CD4-positive, CD25-positive, alpha-beta regulatory T cell (primary cell): ENCODE data around the gene POLA2. TPM values are rescaled to one million over a fixed set of nuclear protein-coding genes. Genes with fewer than 3 reads are reported as not detected.
"Not testable (repeated sequence)": the region's sequence is repeated elsewhere in the genome, so short reads cannot be mapped to it uniquely, and the experiment has no call there.

ENCODE experiments used
- ATAC-seq, 2 donors: fragments of 150-1000 bp; cut with Tn5 transposase; one replicate each; pipeline ENCODE4 v1.10.0; 2021; ENCODE audit warnings: low read depth in 2 of 2, moderate number of reproducible peaks in 2 of 2, moderate library complexity in 1 of 2
- DNase-seq, 3 donors: peaks; one replicate each; pipeline versions ENCODE4 v3.0.0 to v3.0.0-alpha.2; 2012 to 2022; ENCODE audit warnings: mixed read lengths in 1 of 3
- H3K27ac ChIP-seq: one replicate; pipeline ENCODE4 v1.7.0; 2013; ENCODE audit warnings: mild to moderate bottlenecking, low read length; ENCODE audit not compliant: insufficient read depth, poor library complexity, severe bottlenecking
- H3K27me3 ChIP-seq: one replicate; pipeline ENCODE4 v1.7.0; 2013; ENCODE audit warnings: low read length; ENCODE audit not compliant: control insufficient read depth, insufficient read depth
- H3K36me3 ChIP-seq: one replicate; pipeline ENCODE4 v1.7.0; 2013; ENCODE audit warnings: mild to moderate bottlenecking, low read length, moderate library complexity; ENCODE audit not compliant: control insufficient read depth, insufficient read depth
- H3K4me1 ChIP-seq: 2 replicates; pipeline ENCODE4 v1.7.0; 2013; ENCODE audit warnings: mild to moderate bottlenecking, low read length; ENCODE audit not compliant: insufficient read depth, control insufficient read depth, poor library complexity, severe bottlenecking
- H3K4me3 ChIP-seq: one replicate; pipeline ENCODE4 v1.7.0; 2013; ENCODE audit warnings: low read depth, mild to moderate bottlenecking, low read length, moderate library complexity
- H3K9me3 ChIP-seq, 2 experiments: 1 replicate in 1 of 2; 2 replicates in 1 of 2; pipeline ENCODE4 v1.7.0; 2013; ENCODE audit warnings: low read length in 2 of 2, mild to moderate bottlenecking in 1 of 2, moderate library complexity in 1 of 2; ENCODE audit not compliant: control insufficient read depth in 2 of 2
- H3K27ac Mint-ChIP-seq, 3 donors: one replicate each; pipeline ENCODE4 v1.8.0; 2020 to 2022; ENCODE audit warnings: mild to moderate bottlenecking in 3 of 3, mixed read lengths in 3 of 3, moderate library complexity in 2 of 3
- H3K27me3 Mint-ChIP-seq: one replicate; pipeline ENCODE4 v1.8.0; 2022; ENCODE audit warnings: mild to moderate bottlenecking, mixed read lengths
- H3K36me3 Mint-ChIP-seq: one replicate; pipeline ENCODE4 v1.8.0; 2020; ENCODE audit warnings: mixed read lengths
- H3K4me1 Mint-ChIP-seq, 4 donors: one replicate each; pipeline ENCODE4 v1.8.0; 2020 to 2022; ENCODE audit warnings: mixed read lengths in 4 of 4, mild to moderate bottlenecking in 1 of 4
- H3K4me3 Mint-ChIP-seq, 4 donors: one replicate each; pipeline ENCODE4 v1.8.0; 2020 to 2022; ENCODE audit warnings: mild to moderate bottlenecking in 4 of 4, mixed read lengths in 4 of 4, moderate library complexity in 3 of 4
- H3K9me3 Mint-ChIP-seq, 7 donors: one replicate each; pipeline ENCODE4 v1.8.0; 2020 to 2022; ENCODE audit warnings: mixed read lengths in 7 of 7, mild to moderate bottlenecking in 3 of 7, moderate library complexity in 2 of 7
- polyA plus RNA-seq, 4 donors: library from polyadenylated mRNA; unstranded; fragments of 300-500 nt; fragmentation: Illumina TruSeq; gene quantifications; one replicate each; pipeline ENCODE4 v1.2.3, GENCODE V29; 2021
- total RNA-seq: library from RNA; stranded (reverse); gene quantifications from one replicate; pipeline ENCODE4 v1.2.3, GENCODE V29; 2022

The POLA2 gene
- total and polyA plus RNA-seq, 5 donors from 2014 or later: 8.3 to 25.7 (median 13.1) TPM

- ATAC-seq, H3K27me3 ChIP-seq, H3K4me1 Mint-ChIP-seq, H3K4me3 Mint-ChIP-seq, H3K4me1 ChIP-seq, H3K27ac Mint-ChIP-seq, H3K27me3 Mint-ChIP-seq, H3K27ac ChIP-seq, H3K9me3 Mint-ChIP-seq, DNase-seq, H3K36me3 Mint-ChIP-seq, H3K4me3 ChIP-seq, H3K36me3 ChIP-seq, H3K9me3 ChIP-seq: not testable (repeated sequence)
These were observed 16.7 kb upstream of the POLA2 start for GRCh38 chr11:65245046-65245445.

GRCh38 chr11:65246506-65246905 is 15.3 kb upstream of the POLA2 start:
- H3K4me1 Mint-ChIP-seq: peaks cover 0 to 2% (median 0%) of the 10 kb centered on the region in 4 donors
- DNase-seq (no peak), ATAC-seq (no peak)
- H3K27me3 ChIP-seq: no peaks in the 10 kb centered on the region
- H3K36me3 Mint-ChIP-seq: peaks cover 4% of the 10 kb centered on the region
- H3K27me3 Mint-ChIP-seq: no peaks in the 10 kb centered on the region
- H3K9me3 ChIP-seq: peaks cover 7 to 10% of the 10 kb centered on the region in 2 experiments
- H3K27ac ChIP-seq: no peak overlapping the region
- no peaks in the 10 kb centered on the region for H3K36me3 ChIP-seq
- no peak overlapping the region for H3K27ac Mint-ChIP-seq
- no peak overlapping the region for H3K4me3 ChIP-seq
- no peak overlapping the region for H3K4me3 Mint-ChIP-seq
- no peaks in the 10 kb centered on the region for H3K4me1 ChIP-seq
- H3K9me3 Mint-ChIP-seq: peaks cover 0 to 7% (median 3%) of the 10 kb centered on the region in 7 donors

DNA sequence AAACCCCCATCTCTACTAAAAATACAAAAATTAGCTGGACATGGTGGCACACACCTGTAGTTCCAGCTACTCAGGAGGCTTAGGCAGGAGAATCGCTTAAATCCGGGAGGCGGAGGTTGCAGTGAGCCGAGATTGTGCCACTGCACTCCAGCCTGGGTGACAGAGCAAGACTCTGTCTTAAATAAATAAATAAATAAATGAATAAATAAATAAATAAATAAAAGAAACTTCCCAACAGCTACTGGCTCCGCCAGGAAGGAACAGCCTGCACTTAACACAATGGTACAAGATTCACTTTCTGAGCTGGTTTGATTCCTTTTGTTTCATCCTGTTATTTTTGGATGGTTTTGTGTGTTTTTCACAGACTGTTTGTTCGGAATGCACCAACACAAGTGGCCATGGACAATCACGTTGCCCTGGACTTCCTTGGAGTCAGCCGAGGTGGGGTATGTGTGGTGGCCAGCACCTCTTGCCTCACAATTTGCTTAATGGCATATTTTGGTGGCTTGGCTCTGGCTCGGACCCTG is 13.5 kb upstream of the POLA2 start:
- H3K4me1 Mint-ChIP-seq, H3K9me3 Mint-ChIP-seq, H3K4me3 Mint-ChIP-seq, H3K27me3 Mint-ChIP-seq, H3K4me3 ChIP-seq, H3K36me3 ChIP-seq, H3K9me3 ChIP-seq, H3K27me3 ChIP-seq, ATAC-seq, H3K27ac ChIP-seq, H3K4me1 ChIP-seq, H3K36me3 Mint-ChIP-seq, DNase-seq, H3K27ac Mint-ChIP-seq: not testable (repeated sequence)

- Histone ChIP-seq H3K27me3 (no peaks in the 10 kb centered on the region), H3K27ac (no peak overlapping the region), H3K9me3 (no peaks in the 10 kb centered on the region), H3K4me3 (no peak overlapping the region), H3K4me1 (no peaks in the 10 kb centered on the region), H3K36me3 (no peaks in the 10 kb centered on the region)
- peaks cover 0 to 2% (median under 1%) of the 10 kb centered on the region in 4 donors for H3K4me1 Mint-ChIP-seq
- H3K36me3 Mint-ChIP-seq: no peaks in the 10 kb centered on the region
- DNase-seq (no peak), ATAC-seq (no peak)
- peaks cover 15% of the 10 kb centered on the region for H3K27me3 Mint-ChIP-seq
- no peak overlapping the region for H3K4me3 Mint-ChIP-seq
- H3K27ac Mint-ChIP-seq: no peak overlapping the region
- H3K9me3 Mint-ChIP-seq: no peaks in the 10 kb centered on the region
These were observed 10.3 kb upstream of the POLA2 start for GRCh38 chr11:65251476-65251875.

DNA sequence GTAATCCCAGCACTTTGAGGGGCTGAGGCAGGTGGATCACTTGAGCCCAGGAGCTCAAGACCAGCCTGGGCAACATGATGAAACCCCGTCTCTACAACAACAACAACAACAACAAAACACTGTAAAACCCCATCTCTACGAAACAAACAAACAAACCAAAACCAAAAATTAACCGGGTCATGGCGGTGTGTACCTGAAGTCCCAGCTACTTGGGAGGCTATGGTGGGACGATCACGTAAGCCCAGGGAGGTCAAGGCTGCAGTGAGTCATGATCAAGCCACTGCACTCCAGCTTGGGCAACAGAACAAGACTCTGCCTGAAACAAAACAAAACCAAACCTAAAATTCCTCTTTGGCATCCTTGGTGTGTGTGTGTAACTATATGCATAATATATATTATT is 7.0 kb upstream of the POLA2 start:
- no peak overlapping the region for H3K4me3 ChIP-seq
- Mint-ChIP-seq H3K4me1 (peaks cover 0 to 2% (median under 1%) of the 10 kb centered on the region in 4 donors), H3K27ac (no peak overlapping the region), H3K9me3 (no peaks in the 10 kb centered on the region), H3K4me3 (no peak overlapping the region), H3K36me3 (no peaks in the 10 kb centered on the region), H3K27me3 (peaks cover 20% of the 10 kb centered on the region)
- H3K4me1 ChIP-seq: no peaks in the 10 kb centered on the region
- ATAC-seq: no peak
- H3K9me3 ChIP-seq: no peaks in the 10 kb centered on the region
- H3K36me3 ChIP-seq: no peaks in the 10 kb centered on the region
- H3K27ac ChIP-seq: no peak overlapping the region
- no peak for DNase-seq
- H3K27me3 ChIP-seq: no peaks in the 10 kb centered on the region

DNA sequence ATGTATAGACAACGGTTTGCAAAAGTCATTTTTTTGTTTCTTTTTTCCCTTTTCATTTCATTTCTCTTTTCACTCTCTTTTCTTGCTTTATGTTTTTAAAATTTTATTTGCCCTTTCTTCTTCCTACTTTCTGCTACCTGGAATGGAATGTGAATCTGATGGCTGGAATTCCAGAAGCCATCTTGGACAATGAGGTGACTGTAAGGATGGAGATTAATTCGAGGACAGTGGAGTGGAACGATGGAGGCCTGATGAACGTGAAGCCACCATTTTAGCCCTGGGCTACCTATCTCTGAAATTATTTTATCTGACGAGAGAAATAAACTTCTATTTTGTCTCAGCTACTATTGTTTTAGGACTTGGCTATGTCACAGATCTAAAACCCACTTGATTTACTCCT is 2.8 kb upstream of the POLA2 start:
- Mint-ChIP-seq H3K9me3 (no peaks in the 10 kb centered on the region), H3K4me3 (peak overlapping the region in 3 of 4 donors; percentile 11 to 77 (median 16)), H3K27ac (no peak overlapping the region), H3K4me1 (peaks cover 6 to 30% (median 12%) of the 10 kb centered on the region in 4 donors), H3K36me3 (no peaks in the 10 kb centered on the region), H3K27me3 (peaks cover 13% of the 10 kb centered on the region)
- H3K9me3 ChIP-seq: no peaks in the 10 kb centered on the region
- H3K27me3 ChIP-seq: no peaks in the 10 kb centered on the region
- no peak overlapping the region for H3K4me3 ChIP-seq
- H3K27ac ChIP-seq: no peak overlapping the region
- ATAC-seq: no peak
- no peaks in the 10 kb centered on the region for H3K36me3 ChIP-seq
- peaks cover 21% of the 10 kb centered on the region for H3K4me1 ChIP-seq
- no peak for DNase-seq

DNA sequence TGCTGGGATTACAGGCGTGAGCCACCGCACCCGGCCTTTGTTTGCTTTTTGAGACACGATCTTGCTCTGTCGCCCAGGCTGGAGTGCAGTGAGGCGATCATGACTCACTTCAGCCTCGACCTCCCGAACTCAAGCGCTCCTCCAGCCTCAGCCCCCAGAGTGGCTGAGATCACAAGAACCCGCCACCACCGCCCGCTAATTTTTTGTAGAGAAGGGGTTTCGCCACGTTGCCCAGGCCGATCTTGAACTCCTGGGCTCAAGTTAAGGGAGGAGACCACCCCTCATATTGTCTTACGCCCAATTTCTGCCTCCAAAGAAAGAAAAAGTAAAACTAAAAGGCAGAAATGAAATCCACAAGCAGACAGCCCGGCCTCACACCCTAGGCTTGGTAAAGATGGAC is 1.5 kb upstream of the POLA2 start:
- peaks cover 12 to 38% (median 15%) of the 10 kb centered on the region in 4 donors for H3K4me1 Mint-ChIP-seq
- peaks cover 21% of the 10 kb centered on the region for H3K4me1 ChIP-seq
- peak overlapping the region in 1 of 3 donors; percentile 76 for H3K27ac Mint-ChIP-seq
- no peaks in the 10 kb centered on the region for H3K36me3 ChIP-seq
- H3K9me3 Mint-ChIP-seq: peaks cover 0 to 2% (median 0%) of the 10 kb centered on the region in 7 donors
- H3K27me3 ChIP-seq: no peaks in the 10 kb centered on the region
- no peaks in the 10 kb centered on the region for H3K36me3 Mint-ChIP-seq
- H3K27ac ChIP-seq: no peak overlapping the region
- peak overlapping the region; percentile 95 to 98 (median 95) for H3K4me3 Mint-ChIP-seq
- no peak for DNase-seq
- no peak overlapping the region for H3K4me3 ChIP-seq
- H3K9me3 ChIP-seq: no peaks in the 10 kb centered on the region
- H3K27me3 Mint-ChIP-seq: peaks cover 5% of the 10 kb centered on the region
- no peak for ATAC-seq
